ENCODE measurements around the gene SELE. TPM values are rescaled to one million over a fixed set of nuclear protein-coding genes. Genes with fewer than 3 reads are reported as not detected.

The SELE gene
- total RNA-seq, 1 experiment from 2014 or later = not detected

DNA sequence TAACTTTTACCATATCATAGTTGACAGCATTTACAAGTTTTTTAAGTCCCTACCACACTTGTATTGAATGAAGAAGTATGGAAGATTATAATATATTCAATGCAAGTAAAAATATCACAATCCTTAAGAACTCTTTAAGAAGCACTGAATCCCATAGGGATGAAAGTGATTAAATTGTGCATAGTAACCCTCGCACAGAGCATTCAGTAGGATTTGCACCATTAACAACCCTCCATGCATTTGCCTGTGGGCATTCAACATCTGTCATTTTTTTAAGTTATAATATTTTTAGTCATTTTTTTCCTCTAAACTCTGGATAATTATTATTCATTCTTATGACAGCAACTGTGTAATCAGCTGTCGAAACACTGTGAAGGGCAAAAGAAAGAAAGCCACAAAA is 10.1 kb downstream of the SELE start (continued):
- TF ChIP-seq HMGXB4 (CRISPR knock-in tag; IDR thresholded peaks at IDR 0.05) (no peak), NR2C2 (CRISPR knock-in tag; IDR thresholded peaks at IDR 0.05) (no peak), CBFB (CRISPR knock-in tag; IDR thresholded peaks at IDR 0.05; ENCODE audit: low read depth) (no peak), NR1H2 (CRISPR knock-in tag; IDR thresholded peaks at IDR 0.05) (no peak), KAT7 (CRISPR knock-in tag; IDR thresholded peaks at IDR 0.05; ENCODE audit: borderline replicate concordance) (no peak)
- TF ChIP-seq, protein P1, sequence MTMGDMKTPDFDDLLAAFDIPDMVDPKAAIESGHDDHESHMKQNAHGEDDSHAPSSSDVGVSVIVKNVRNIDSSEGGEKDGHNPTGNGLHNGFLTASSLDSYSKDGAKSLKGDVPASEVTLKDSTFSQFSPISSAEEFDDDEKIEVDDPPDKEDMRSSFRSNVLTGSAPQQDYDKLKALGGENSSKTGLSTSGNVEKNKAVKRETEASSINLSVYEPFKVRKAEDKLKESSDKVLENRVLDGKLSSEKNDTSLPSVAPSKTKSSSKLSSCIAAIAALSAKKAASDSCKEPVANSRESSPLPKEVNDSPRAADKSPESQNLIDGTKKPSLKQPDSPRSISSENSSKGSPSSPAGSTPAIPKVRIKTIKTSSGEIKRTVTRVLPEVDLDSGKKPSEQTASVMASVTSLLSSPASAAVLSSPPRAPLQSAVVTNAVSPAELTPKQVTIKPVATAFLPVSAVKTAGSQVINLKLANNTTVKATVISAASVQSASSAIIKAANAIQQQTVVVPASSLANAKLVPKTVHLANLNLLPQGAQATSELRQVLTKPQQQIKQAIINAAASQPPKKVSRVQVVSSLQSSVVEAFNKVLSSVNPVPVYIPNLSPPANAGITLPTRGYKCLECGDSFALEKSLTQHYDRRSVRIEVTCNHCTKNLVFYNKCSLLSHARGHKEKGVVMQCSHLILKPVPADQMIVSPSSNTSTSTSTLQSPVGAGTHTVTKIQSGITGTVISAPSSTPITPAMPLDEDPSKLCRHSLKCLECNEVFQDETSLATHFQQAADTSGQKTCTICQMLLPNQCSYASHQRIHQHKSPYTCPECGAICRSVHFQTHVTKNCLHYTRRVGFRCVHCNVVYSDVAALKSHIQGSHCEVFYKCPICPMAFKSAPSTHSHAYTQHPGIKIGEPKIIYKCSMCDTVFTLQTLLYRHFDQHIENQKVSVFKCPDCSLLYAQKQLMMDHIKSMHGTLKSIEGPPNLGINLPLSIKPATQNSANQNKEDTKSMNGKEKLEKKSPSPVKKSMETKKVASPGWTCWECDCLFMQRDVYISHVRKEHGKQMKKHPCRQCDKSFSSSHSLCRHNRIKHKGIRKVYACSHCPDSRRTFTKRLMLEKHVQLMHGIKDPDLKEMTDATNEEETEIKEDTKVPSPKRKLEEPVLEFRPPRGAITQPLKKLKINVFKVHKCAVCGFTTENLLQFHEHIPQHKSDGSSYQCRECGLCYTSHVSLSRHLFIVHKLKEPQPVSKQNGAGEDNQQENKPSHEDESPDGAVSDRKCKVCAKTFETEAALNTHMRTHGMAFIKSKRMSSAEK (CRISPR knock-in tag; IDR thresholded peaks at IDR 0.05; ENCODE audit: borderline replicate concordance) = no peak

DNA sequence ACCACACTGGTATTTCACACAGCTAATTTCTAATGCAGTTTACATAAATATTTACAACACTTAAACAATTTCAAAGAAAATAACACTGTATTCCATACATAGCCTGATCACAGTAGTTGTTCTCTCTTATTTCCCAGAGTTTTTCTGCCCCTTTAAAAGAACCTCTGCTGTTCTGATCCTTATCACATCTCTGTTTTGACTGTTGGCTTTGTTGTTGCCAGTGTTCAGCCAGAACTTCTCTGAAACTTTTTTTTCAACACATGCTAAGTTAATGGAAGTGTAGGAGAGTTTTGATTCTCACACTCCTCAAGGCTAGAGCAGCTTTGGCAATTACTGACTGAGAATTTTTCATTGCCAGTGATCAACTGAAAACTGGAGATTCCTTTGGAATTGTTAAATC is 11.1 kb downstream of the SELE start:
- CTCF ChIA-PET = interaction anchor here (1.0 kb wide), 1 partner anchor 11 kb away, joined by 4 read pairs; no protein-coding TSS in a partner anchor
- POLR2A ChIA-PET = no interaction called here
- no peaks in the 10 kb centered on the region for H3K27me3 Mint-ChIP-seq (ENCODE audit: low read depth)

More for the DNA sequence above, 11.1 kb downstream of the SELE start:
- H3K27ac Mint-ChIP-seq = no peak overlapping the region
- TF ChIP-seq CTCF (IDR thresholded peaks at IDR 0.05) (no peak), ZNF425 (CRISPR knock-in tag; conservative IDR thresholded peaks at IDR 0.05) (no peak), CREB1 (CRISPR knock-in tag; IDR thresholded peaks at IDR 0.05) (no peak), NFYB (CRISPR knock-in tag; conservative IDR thresholded peaks at IDR 0.05; ENCODE audit: low read depth) (no peak), PRDM15 (CRISPR knock-in tag; IDR thresholded peaks at IDR 0.05) (no peak), ZNF263 (CRISPR knock-in tag; IDR thresholded peaks at IDR 0.05; ENCODE audit: low read depth) (no peak), RELA (CRISPR knock-in tag; IDR thresholded peaks at IDR 0.05; ENCODE audit: borderline replicate concordance) (no peak), MYBL2 (CRISPR knock-in tag; IDR thresholded peaks at IDR 0.05) (no peak), USF2 (CRISPR knock-in tag; IDR thresholded peaks at IDR 0.05) (no peak)
- TF ChIP-seq, protein P2, sequence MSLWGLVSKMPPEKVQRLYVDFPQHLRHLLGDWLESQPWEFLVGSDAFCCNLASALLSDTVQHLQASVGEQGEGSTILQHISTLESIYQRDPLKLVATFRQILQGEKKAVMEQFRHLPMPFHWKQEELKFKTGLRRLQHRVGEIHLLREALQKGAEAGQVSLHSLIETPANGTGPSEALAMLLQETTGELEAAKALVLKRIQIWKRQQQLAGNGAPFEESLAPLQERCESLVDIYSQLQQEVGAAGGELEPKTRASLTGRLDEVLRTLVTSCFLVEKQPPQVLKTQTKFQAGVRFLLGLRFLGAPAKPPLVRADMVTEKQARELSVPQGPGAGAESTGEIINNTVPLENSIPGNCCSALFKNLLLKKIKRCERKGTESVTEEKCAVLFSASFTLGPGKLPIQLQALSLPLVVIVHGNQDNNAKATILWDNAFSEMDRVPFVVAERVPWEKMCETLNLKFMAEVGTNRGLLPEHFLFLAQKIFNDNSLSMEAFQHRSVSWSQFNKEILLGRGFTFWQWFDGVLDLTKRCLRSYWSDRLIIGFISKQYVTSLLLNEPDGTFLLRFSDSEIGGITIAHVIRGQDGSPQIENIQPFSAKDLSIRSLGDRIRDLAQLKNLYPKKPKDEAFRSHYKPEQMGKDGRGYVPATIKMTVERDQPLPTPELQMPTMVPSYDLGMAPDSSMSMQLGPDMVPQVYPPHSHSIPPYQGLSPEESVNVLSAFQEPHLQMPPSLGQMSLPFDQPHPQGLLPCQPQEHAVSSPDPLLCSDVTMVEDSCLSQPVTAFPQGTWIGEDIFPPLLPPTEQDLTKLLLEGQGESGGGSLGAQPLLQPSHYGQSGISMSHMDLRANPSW (CRISPR knock-in tag; conservative IDR thresholded peaks at IDR 0.05; ENCODE audit: low read depth) = no peak
- TF ChIP-seq, protein P3, sequence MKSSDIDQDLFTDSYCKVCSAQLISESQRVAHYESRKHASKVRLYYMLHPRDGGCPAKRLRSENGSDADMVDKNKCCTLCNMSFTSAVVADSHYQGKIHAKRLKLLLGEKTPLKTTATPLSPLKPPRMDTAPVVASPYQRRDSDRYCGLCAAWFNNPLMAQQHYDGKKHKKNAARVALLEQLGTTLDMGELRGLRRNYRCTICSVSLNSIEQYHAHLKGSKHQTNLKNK (CRISPR knock-in tag; IDR thresholded peaks at IDR 0.05) = no peak
- no peak for DNase-seq (ENCODE audit: low spot score)
- H3K4me3 Mint-ChIP-seq = no peak overlapping the region
- no peak for ATAC-seq
- H3K9me3 Mint-ChIP-seq = peaks cover 13% of the 10 kb centered on the region
- H3K36me3 Mint-ChIP-seq = no peaks in the 10 kb centered on the region
- H3K4me1 Mint-ChIP-seq = no peaks in the 10 kb centered on the region
